K562 (cell line): ENCODE measurements around the gene CD6. TPM values are rescaled to one million over a fixed set of nuclear protein-coding genes. Genes with fewer than 3 reads are reported as not detected.

Source experiments
- ATAC-seq: fragments of 200-7000 bp; cut with Tn5 transposase; 3 replicates; pipeline ENCODE4 v1.9.1; 2020; ENCODE audit warnings: moderate library complexity
- BruUV-seq: library from RNA; stranded (reverse); fragments of 400-500 nt; replicated peaks from 2 replicates; lab custom pipeline; 2021; lab: Mats Ljungman, UMichigan
- CTCF ChIA-PET: fragments of 300-600 bp; formaldehyde crosslinking; extraction: SDS; loops from one replicate; lab custom pipeline; 2021; ENCODE audit warnings: low intra/inter-chr PET ratio; lab: Yijun Ruan, JAX
- POLR2A ChIA-PET: fragments of 300-600, 350-650 bp; sonication (Branson Sonifier 250); formaldehyde crosslinking; extraction: SDS; loops from one replicate; lab custom pipeline; 2021; ENCODE audit warnings: antibody characterized with exemption, inconsistent platforms; lab: Yijun Ruan, JAX
- DNase-seq, 4 experiments: peaks; one replicate each; pipeline versions ENCODE4 v3.0.0 to v3.0.0-alpha.2; 2011 to 2018; ENCODE audit warnings: low spot score in 3 of 4, mixed read lengths in 3 of 4; ENCODE audit errors: extremely low read depth in 1 of 4
- FAIRE-seq: peaks from 2 replicates; lab custom pipeline; 2011; peaks lifted over from hg19 to GRCh38; lab: Jason Lieb, UNC
- H2AFZ ChIP-seq: 2 replicates; pipeline ENCODE4 v1.6.0; 2011; ENCODE audit warnings: low read depth, low read length, control low read depth, inconsistent platforms
- H3K27ac ChIP-seq: fragments of 200-600 bp; 3 replicates; pipeline ENCODE4 v1.8.0; 2011; ENCODE audit warnings: low read depth, mild to moderate bottlenecking, control low read depth, inconsistent platforms, low read length, moderate library complexity, mixed read lengths; ENCODE audit errors: extremely low read depth
- H3K27me3 ChIP-seq, 2 experiments: fragments of 300-600 bp in 1 of 2; 2 replicates in 1 of 2; 3 replicates in 1 of 2; pipeline versions ENCODE4 v1.6.0 to v1.8.0; 2011; ENCODE audit warnings: inconsistent platforms in 2 of 2, low read length in 2 of 2, mild to moderate bottlenecking in 1 of 2, mixed read lengths in 1 of 2, moderate library complexity in 1 of 2; ENCODE audit not compliant: control insufficient read depth in 2 of 2, insufficient read depth in 2 of 2
- H3K36me3 ChIP-seq: fragments of 300-600 bp; 3 replicates; pipeline ENCODE4 v1.8.0; 2011; ENCODE audit warnings: mild to moderate bottlenecking, low read length, inconsistent platforms; ENCODE audit not compliant: control insufficient read depth, insufficient read depth
- H3K4me1 ChIP-seq, 2 experiments: fragments of 200-600 bp in 1 of 2; replicated peaks in 1 of 2; 2 replicates in 1 of 2; 3 replicates in 1 of 2; pipeline versions ENCODE4 v1.5.1 to v1.8.0; 2011; ENCODE audit warnings: inconsistent platforms in 2 of 2, low read length in 2 of 2, mild to moderate bottlenecking in 1 of 2, mixed read lengths in 1 of 2, moderate library complexity in 1 of 2; ENCODE audit not compliant: control insufficient read depth in 2 of 2, insufficient read depth in 2 of 2
- H3K4me2 ChIP-seq: 2 replicates; pipeline ENCODE4 v1.6.1; 2011; ENCODE audit warnings: low read length, control low read depth, inconsistent platforms, mixed read lengths; ENCODE audit not compliant: insufficient read depth
- H3K4me3 ChIP-seq: fragments of 200-600 bp; sonication (generic), shearing (Covaris generic); 2 replicates; pipeline ENCODE4 v1.5.1; 2016; ENCODE audit warnings: control low read depth, inconsistent platforms
- H3K79me2 ChIP-seq: fragments of 200-600 bp; 3 replicates; pipeline ENCODE4 v1.8.0; 2011; ENCODE audit warnings: low read length, inconsistent platforms; ENCODE audit not compliant: control insufficient read depth, insufficient read depth
- H3K9ac ChIP-seq, 2 experiments: 2 replicates each; pipeline versions ENCODE4 v1.6.0 to v1.6.1; 2011; ENCODE audit warnings: low read depth in 2 of 2, low read length in 2 of 2, control low read depth in 1 of 2, inconsistent platforms in 1 of 2, mild to moderate bottlenecking in 1 of 2, mixed read lengths in 1 of 2; ENCODE audit not compliant: insufficient read depth in 1 of 2
- H3K9me1 ChIP-seq: one replicate; pipeline ENCODE4 v1.6.0; 2011; ENCODE audit warnings: inconsistent platforms, mild to moderate bottlenecking, low read length, moderate library complexity; ENCODE audit not compliant: control insufficient read depth, insufficient read depth
- H3K9me3 ChIP-seq: replicated peaks from 2 replicates; pipeline ENCODE4 v1.5.1; 2011; ENCODE audit warnings: low read depth, low read length, inconsistent platforms; ENCODE audit not compliant: control insufficient read depth, insufficient read depth
- H4K20me1 ChIP-seq: replicated peaks from 2 replicates; pipeline ENCODE4 v1.6.1; 2011; ENCODE audit warnings: low read length, inconsistent platforms, mixed read lengths; ENCODE audit not compliant: control insufficient read depth, insufficient read depth
- CBX1 ChIP-seq: sonication (generic); IDR thresholded peaks from 2 replicates; pipeline ENCODE4 v1.6.1; 2016; ENCODE audit warnings: antibody characterized with exemption, low read depth, mild to moderate bottlenecking
- DACH1 ChIP-seq: fragments of 450-650 bp; IDR thresholded peaks from 2 replicates; pipeline ENCODE4 v1.6.1; 2018; ENCODE audit not compliant: partially characterized antibody
- HMG20B ChIP-seq: fragments of 250-450 bp; sonication (Bioruptor Pico); IDR thresholded peaks from 2 replicates; pipeline ENCODE4 v1.5.0; 2021; ENCODE audit warnings: mild to moderate bottlenecking
- HNRNPUL1 ChIP-seq: fragments of 200-400 bp; formaldehyde crosslinking; IDR thresholded peaks from 2 replicates; pipeline ENCODE4 v1.6.1; 2017; ENCODE audit warnings: low read length
- MTF1 ChIP-seq: fragments of 250-450 bp; sonication (Bioruptor Pico); IDR thresholded peaks from 2 replicates; pipeline ENCODE4 v1.9.0; 2021; ENCODE audit warnings: moderate library complexity, mild to moderate bottlenecking, inconsistent platforms, borderline replicate concordance
- SMARCB1 ChIP-seq: IDR thresholded peaks from 2 replicates; pipeline ENCODE4 v1.6.1; 2011; ENCODE audit warnings: improper control_type of control experiment, low read depth; ENCODE audit not compliant: insufficient read length
- SNIP1 ChIP-seq: fragments of 450-650 bp; IDR thresholded peaks from 2 replicates; pipeline ENCODE4 v1.7.1; 2017; ENCODE audit warnings: low read depth, mild to moderate bottlenecking
- ZNF584 ChIP-seq: fragments of 200-800 bp; sonication (Bioruptor generic); IDR thresholded peaks from 2 replicates; pipeline ENCODE4 v1.6.1; 2016; ENCODE audit warnings: low read depth, mild to moderate bottlenecking, missing genetic modification characterization, missing compliant biosample characterization
- ZNF609 ChIP-seq: sonication (generic); formaldehyde crosslinking; IDR thresholded peaks from 2 replicates; pipeline ENCODE4 v1.8.1; 2023; ENCODE audit warnings: missing genetic modification reagents, mild to moderate bottlenecking, borderline replicate concordance
- ZNF778 ChIP-seq: fragments of 450-650 bp; formaldehyde crosslinking; IDR thresholded peaks from 2 replicates; pipeline ENCODE4 v1.4.0; 2020; ENCODE audit warnings: mild to moderate bottlenecking, moderate library complexity
- WGBS: fragments of 100-300 bp; shearing (Covaris generic); methylation state at CpG from one replicate; pipeline ENCODE4 v1.1.6; 2016; ENCODE audit warnings: low coverage, mixed read lengths; ENCODE audit not compliant: insufficient coverage; ENCODE audit errors: missing lambda C conversion rate; 5-methylcytosine and 5-hydroxymethylcytosine counted together
- in situ Hi-C: fragments of 300-500 bp; cut with MboI; formaldehyde crosslinking; loops from 4 replicates; pipeline ENCODE4 v1.15.0; 2018; ENCODE audit warnings: inconsistent platforms, mixed read lengths
- intact Hi-C: fragments of 100-400 bp; cut with micrococcal nuclease; formaldehyde crosslinking; loops from 2 replicates; pipeline ENCODE4 v1.14.2; 2022
- polyA plus RNA-seq, 8 experiments: library from polyadenylated mRNA; depleted of rRNA in 4 of 8; stranded (reverse) in 5 of 8; unstranded in 3 of 8; fragments of >200 nt; fragmentation: Nextera tagmentation in 2 of 8; fragmentation: Illumina TruSeq in 1 of 8; extraction: Ambion mirVana in 2 of 8; extraction: Trizol in 1 of 8; gene quantifications; 2 replicates each; pipeline versions ENCODE4 v1.2.1 to v1.2.3, GENCODE V29; 2011 to 2014; ENCODE audit warnings: inconsistent platforms in 1 of 8, missing spikeins in 1 of 8
- total RNA-seq, 7 experiments: library from RNA; depleted of rRNA in 6 of 7; stranded (reverse); fragments of >200 nt in 6 of 7; fragmentation: Illumina TruSeq in 2 of 7; extraction: Trizol in 2 of 7; gene quantifications; 2 replicates each; pipeline versions ENCODE4 v1.2.1 to v1.2.3, GENCODE V29; 2011 to 2021; ENCODE audit warnings: low replicate concordance in 1 of 7
- TF ChIP-seq, protein P1 (sequence below), 2 experiments: IDR thresholded peaks; 2 replicates each; pipeline ENCODE4 v1.6.1; 2012; ENCODE audit warnings: improper control_type of control experiment in 2 of 2, low read depth in 2 of 2, low read length in 2 of 2, borderline replicate concordance in 1 of 2

CD6 gene
- total and polyA plus RNA-seq, 9 of the 15 experiments (the other 6 are each of a cell fraction or from before 2014, with no cell fraction given) = 0.84 TPM; not detected in 8

GRCh38 chr11:61054927-61055562, 83.6 kb downstream of the CD6 start:
- H3K9me1 ChIP-seq = no peaks in the 10 kb centered on the region
- H3K79me2 ChIP-seq = no peaks in the 10 kb centered on the region
- no peaks in the 10 kb centered on the region for H3K4me1 ChIP-seq
- no peaks in the 10 kb centered on the region for H3K36me3 ChIP-seq
- H3K9me3 ChIP-seq = no peaks in the 10 kb centered on the region
- in situ Hi-C loops = no loop called here
- FAIRE-seq (no peak), ATAC-seq (peak; percentile 38; the same call in 1 of the 3 replicates), DNase-seq (no peak)
- no peaks in the 10 kb centered on the region; the same call in 1 of the 2 replicates for H4K20me1 ChIP-seq
- no TSS peak for BruUV-seq
- H3K9ac ChIP-seq = no peak overlapping the region
- H3K4me3 ChIP-seq = no peak overlapping the region
- intact Hi-C loops = no loop called here
- H2AFZ ChIP-seq = no peak overlapping the region
- no peak overlapping the region for H3K4me2 ChIP-seq
- no peak overlapping the region for H3K27ac ChIP-seq
- peaks cover 47 to 75% of the 10 kb centered on the region in 2 experiments for H3K27me3 ChIP-seq
- 9% methylated on average over 16 of the region's 16 CpGs for WGBS
- ChIA-PET POLR2A (interaction anchor here (0.7 to 1.9 kb wide), 3 partner anchors 8 to 35 kb away, joined by 3 to 6 read pairs (median 4); no protein-coding TSS in a partner anchor), CTCF (no interaction called here)
- TF ChIP-seq ZNF584 (no peak), SMARCB1 (no peak), MTF1 (CRISPR knock-in tag) (no peak), SNIP1 (no peak), HNRNPUL1 (no peak), ZNF609 (CRISPR knock-in tag) (no peak), HMG20B (CRISPR knock-in tag) (no peak), CBX1 (no peak), DACH1 (no peak), ZNF778 (CRISPR knock-in tag) (no peak)
- TF ChIP-seq, protein P1, sequence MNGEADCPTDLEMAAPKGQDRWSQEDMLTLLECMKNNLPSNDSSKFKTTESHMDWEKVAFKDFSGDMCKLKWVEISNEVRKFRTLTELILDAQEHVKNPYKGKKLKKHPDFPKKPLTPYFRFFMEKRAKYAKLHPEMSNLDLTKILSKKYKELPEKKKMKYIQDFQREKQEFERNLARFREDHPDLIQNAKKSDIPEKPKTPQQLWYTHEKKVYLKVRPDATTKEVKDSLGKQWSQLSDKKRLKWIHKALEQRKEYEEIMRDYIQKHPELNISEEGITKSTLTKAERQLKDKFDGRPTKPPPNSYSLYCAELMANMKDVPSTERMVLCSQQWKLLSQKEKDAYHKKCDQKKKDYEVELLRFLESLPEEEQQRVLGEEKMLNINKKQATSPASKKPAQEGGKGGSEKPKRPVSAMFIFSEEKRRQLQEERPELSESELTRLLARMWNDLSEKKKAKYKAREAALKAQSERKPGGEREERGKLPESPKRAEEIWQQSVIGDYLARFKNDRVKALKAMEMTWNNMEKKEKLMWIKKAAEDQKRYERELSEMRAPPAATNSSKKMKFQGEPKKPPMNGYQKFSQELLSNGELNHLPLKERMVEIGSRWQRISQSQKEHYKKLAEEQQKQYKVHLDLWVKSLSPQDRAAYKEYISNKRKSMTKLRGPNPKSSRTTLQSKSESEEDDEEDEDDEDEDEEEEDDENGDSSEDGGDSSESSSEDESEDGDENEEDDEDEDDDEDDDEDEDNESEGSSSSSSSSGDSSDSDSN (IDR thresholded peaks at IDR 0.05; ENCODE audit: borderline replicate concordance in 1 of 2, low read depth in 2 of 2, low read length in 2 of 2) = no peak
